ENCODE measurements around the gene ARHGAP23.

- TF ChIP-seq, protein P1, sequence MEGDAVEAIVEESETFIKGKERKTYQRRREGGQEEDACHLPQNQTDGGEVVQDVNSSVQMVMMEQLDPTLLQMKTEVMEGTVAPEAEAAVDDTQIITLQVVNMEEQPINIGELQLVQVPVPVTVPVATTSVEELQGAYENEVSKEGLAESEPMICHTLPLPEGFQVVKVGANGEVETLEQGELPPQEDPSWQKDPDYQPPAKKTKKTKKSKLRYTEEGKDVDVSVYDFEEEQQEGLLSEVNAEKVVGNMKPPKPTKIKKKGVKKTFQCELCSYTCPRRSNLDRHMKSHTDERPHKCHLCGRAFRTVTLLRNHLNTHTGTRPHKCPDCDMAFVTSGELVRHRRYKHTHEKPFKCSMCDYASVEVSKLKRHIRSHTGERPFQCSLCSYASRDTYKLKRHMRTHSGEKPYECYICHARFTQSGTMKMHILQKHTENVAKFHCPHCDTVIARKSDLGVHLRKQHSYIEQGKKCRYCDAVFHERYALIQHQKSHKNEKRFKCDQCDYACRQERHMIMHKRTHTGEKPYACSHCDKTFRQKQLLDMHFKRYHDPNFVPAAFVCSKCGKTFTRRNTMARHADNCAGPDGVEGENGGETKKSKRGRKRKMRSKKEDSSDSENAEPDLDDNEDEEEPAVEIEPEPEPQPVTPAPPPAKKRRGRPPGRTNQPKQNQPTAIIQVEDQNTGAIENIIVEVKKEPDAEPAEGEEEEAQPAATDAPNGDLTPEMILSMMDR (IDR thresholded peaks at IDR 0.05): no peak
- TF ChIP-seq POLR2A (IDR thresholded peaks at IDR 0.05): no peak
Observed at GRCh38 chr17:38498353-38498752, 70.1 kb downstream of the ARHGAP23 start.

Data from prostate gland (tissue), 2 donors.